Measurements from ENCODE around the gene TIMM23. TPM values are rescaled to one million over a fixed set of nuclear protein-coding genes. Genes with fewer than 3 reads are reported as not detected.
A peak's percentile ranks its signal among the peaks of the same experiment; 100 is the strongest.

Gene TIMM23
- polyA plus RNA-seq, 2 donors, result 56.7 to 62.1 TPM

- no peaks in the 10 kb centered on the region for H3K9me3 ChIP-seq (ENCODE audit: control insufficient read depth in 2 of 2, insufficient read depth in 1 of 2, low read depth in 1 of 2, low read length in 1 of 2)
- H3K27me3 ChIP-seq (ENCODE audit: control insufficient read depth in 1 of 2, insufficient read depth in 2 of 2, low read length in 2 of 2), result no peaks in the 10 kb centered on the region
- peak overlapping the region; percentile 92 to 96 for H3K27ac ChIP-seq (ENCODE audit: low read depth in 2 of 2, low read length in 1 of 2)
- H3K4me3 ChIP-seq (ENCODE audit: low read depth in 1 of 2, low read length in 2 of 2), result peak overlapping the region; percentile 87 to 88
- H3K36me3 ChIP-seq (ENCODE audit: control insufficient read depth in 2 of 2, insufficient read depth in 2 of 2, low read length in 1 of 2), result peaks cover 0 to 1% of the 10 kb centered on the region in 2 donors
- H3K4me1 ChIP-seq (ENCODE audit: control insufficient read depth in 2 of 2, insufficient read depth in 2 of 2, low read length in 1 of 2), result peaks cover 0 to 1% of the 10 kb centered on the region in 2 donors
- 12 to 17% methylated on average over 6 of the region's 6 CpGs for WGBS, 2 donors
These were observed 57.3 kb downstream of the TIMM23 start for GRCh38 chr10:46029461-46030030.

- Histone ChIP-seq H3K9me3 (ENCODE audit: control insufficient read depth in 2 of 2, insufficient read depth in 1 of 2, low read depth in 1 of 2, low read length in 1 of 2) (no peaks in the 10 kb centered on the region), H3K4me3 (ENCODE audit: low read depth in 1 of 2, low read length in 2 of 2) (peak within 1 kb of the TSS; percentile 87 to 88), H3K27me3 (ENCODE audit: control insufficient read depth in 1 of 2, insufficient read depth in 2 of 2, low read length in 2 of 2) (no peaks in the 10 kb centered on the region), H3K4me1 (ENCODE audit: control insufficient read depth in 2 of 2, insufficient read depth in 2 of 2, low read length in 1 of 2) (peaks cover 0 to 1% of the 10 kb centered on the region in 2 donors), H3K27ac (ENCODE audit: low read depth in 2 of 2, low read length in 1 of 2) (peak within 1 kb of the TSS; percentile 92 to 96), H3K36me3 (ENCODE audit: control insufficient read depth in 2 of 2, insufficient read depth in 2 of 2, low read length in 1 of 2) (peaks cover 0 to 1% of the 10 kb centered on the region in 2 donors)
- WGBS, 2 donors, result 0 to 1% methylated on average over 51 to 59 of the region's 59 CpGs
These were observed 58.0 kb downstream of the TIMM23 start, which contains the start of gene NCOA4 for GRCh38 chr10:46030091-46030937. Gene NCOA4 (minus strand): TSS chr10:46030623. CDS start chr10:46016680, 13,943 bp downstream.

GRCh38 chr10:46031648-46032532, 59.6 kb downstream of the TIMM23 start:
- no peaks in the 10 kb centered on the region for H3K27me3 ChIP-seq (ENCODE audit: control insufficient read depth in 1 of 2, insufficient read depth in 2 of 2, low read length in 2 of 2)
- no peak overlapping the region for H3K27ac ChIP-seq (ENCODE audit: low read depth in 2 of 2, low read length in 1 of 2)
- no peaks in the 10 kb centered on the region for H3K9me3 ChIP-seq (ENCODE audit: control insufficient read depth in 2 of 2, insufficient read depth in 1 of 2, low read depth in 1 of 2, low read length in 1 of 2)
- WGBS, 2 donors, result 79 to 80% methylated on average over 6 of the region's 6 CpGs
- no peaks in the 10 kb centered on the region for H3K4me1 ChIP-seq (ENCODE audit: control insufficient read depth in 2 of 2, insufficient read depth in 2 of 2, low read length in 1 of 2)
- H3K36me3 ChIP-seq (ENCODE audit: control insufficient read depth in 2 of 2, insufficient read depth in 2 of 2, low read length in 1 of 2), result peaks cover 0 to 1% of the 10 kb centered on the region in 2 donors
- no peak overlapping the region for H3K4me3 ChIP-seq (ENCODE audit: low read depth in 1 of 2, low read length in 2 of 2)

DNA sequence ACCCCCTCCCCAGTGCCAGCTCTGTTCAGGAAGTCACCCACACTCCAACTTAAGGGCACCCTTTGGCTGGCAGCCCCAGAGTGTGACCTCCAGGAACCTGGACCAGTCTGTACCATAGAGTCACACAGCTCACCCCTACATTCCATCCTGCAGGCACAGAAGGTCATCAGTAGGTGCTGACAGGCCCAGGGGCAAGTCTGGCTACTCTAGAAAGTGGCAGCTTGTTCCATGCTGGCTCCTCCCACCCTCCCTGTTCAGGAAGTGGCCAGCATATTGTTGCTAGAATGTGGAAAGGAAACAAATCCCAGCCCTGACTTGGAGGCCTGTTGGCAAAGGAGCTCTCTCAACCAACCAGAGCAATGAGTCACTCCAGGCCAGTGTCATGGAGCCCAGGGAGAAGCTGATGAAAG, 61.3 kb downstream of the TIMM23 start:
- no peaks in the 10 kb centered on the region for H3K36me3 ChIP-seq (ENCODE audit: control insufficient read depth in 2 of 2, insufficient read depth in 2 of 2, low read length in 1 of 2)
- no peak overlapping the region for H3K27ac ChIP-seq (ENCODE audit: low read depth in 2 of 2, low read length in 1 of 2)
- H3K9me3 ChIP-seq (ENCODE audit: control insufficient read depth in 2 of 2, insufficient read depth in 1 of 2, low read depth in 1 of 2, low read length in 1 of 2), result no peaks in the 10 kb centered on the region
- no peaks in the 10 kb centered on the region for H3K27me3 ChIP-seq (ENCODE audit: control insufficient read depth in 1 of 2, insufficient read depth in 2 of 2, low read length in 2 of 2)
- H3K4me1 ChIP-seq (ENCODE audit: control insufficient read depth in 2 of 2, insufficient read depth in 2 of 2, low read length in 1 of 2), result no peaks in the 10 kb centered on the region
- H3K4me3 ChIP-seq (ENCODE audit: low read depth in 1 of 2, low read length in 2 of 2), result no peak overlapping the region

- WGBS, 2 donors, result 64% methylated on average over 8 of the region's 8 CpGs
- Histone ChIP-seq H3K4me3 (ENCODE audit: low read depth in 1 of 2, low read length in 2 of 2) (no peak overlapping the region), H3K9me3 (ENCODE audit: control insufficient read depth in 2 of 2, insufficient read depth in 1 of 2, low read depth in 1 of 2, low read length in 1 of 2) (no peaks in the 10 kb centered on the region), H3K27me3 (ENCODE audit: control insufficient read depth in 1 of 2, insufficient read depth in 2 of 2, low read length in 2 of 2) (no peaks in the 10 kb centered on the region), H3K4me1 (ENCODE audit: control insufficient read depth in 2 of 2, insufficient read depth in 2 of 2, low read length in 1 of 2) (peaks cover 0 to 3% of the 10 kb centered on the region in 2 donors), H3K27ac (ENCODE audit: low read depth in 2 of 2, low read length in 1 of 2) (no peak overlapping the region), H3K36me3 (ENCODE audit: control insufficient read depth in 2 of 2, insufficient read depth in 2 of 2, low read length in 1 of 2) (no peaks in the 10 kb centered on the region)
These were observed 63.9 kb downstream of the TIMM23 start for GRCh38 chr10:46035923-46036849.

DNA sequence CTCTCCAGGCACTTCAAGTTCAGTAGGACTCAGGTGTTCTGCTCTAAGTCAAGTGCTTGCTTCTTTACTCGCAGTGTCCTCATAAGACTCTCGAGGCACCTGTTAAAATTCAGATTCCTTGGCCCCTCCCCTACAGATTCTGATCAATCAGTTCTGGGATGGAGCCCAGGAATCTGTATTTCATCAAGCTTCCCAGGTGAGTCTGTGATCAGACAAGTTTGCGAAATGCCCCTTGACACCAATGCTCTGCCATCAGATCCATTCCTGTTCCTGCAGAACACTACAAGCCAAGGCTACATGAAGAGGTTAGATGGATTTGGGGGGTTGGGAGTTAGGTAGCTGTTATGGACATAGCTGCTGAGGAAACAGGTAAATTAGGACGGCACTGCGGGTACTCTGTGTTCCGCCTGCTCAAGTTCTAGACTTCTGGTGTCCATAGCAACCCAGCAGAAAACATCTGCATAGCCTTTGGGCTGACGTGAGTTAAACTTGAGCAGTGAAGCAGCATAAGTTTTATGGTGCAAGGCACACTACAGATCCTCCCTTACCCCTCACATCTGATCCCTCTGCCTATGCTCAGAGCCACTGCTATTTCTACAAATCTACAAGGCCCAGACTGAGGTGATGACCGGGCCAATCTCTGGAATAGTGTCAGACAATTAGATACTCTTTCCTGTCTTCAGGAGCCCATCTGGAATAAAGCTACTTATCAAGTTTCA, 65.0 kb downstream of the TIMM23 start:
- no peaks in the 10 kb centered on the region for H3K9me3 ChIP-seq (ENCODE audit: control insufficient read depth in 2 of 2, insufficient read depth in 1 of 2, low read depth in 1 of 2, low read length in 1 of 2)
- H3K4me1 ChIP-seq (ENCODE audit: control insufficient read depth in 2 of 2, insufficient read depth in 2 of 2, low read length in 1 of 2), result peaks cover 0 to 3% of the 10 kb centered on the region in 2 donors
- H3K27ac ChIP-seq (ENCODE audit: low read depth in 2 of 2, low read length in 1 of 2), result no peak overlapping the region
- H3K4me3 ChIP-seq (ENCODE audit: low read depth in 1 of 2, low read length in 2 of 2), result no peak overlapping the region
- 88 to 90% methylated on average over 8 of the region's 8 CpGs for WGBS, 2 donors
- no peaks in the 10 kb centered on the region for H3K27me3 ChIP-seq (ENCODE audit: control insufficient read depth in 1 of 2, insufficient read depth in 2 of 2, low read length in 2 of 2)
- no peaks in the 10 kb centered on the region for H3K36me3 ChIP-seq (ENCODE audit: control insufficient read depth in 2 of 2, insufficient read depth in 2 of 2, low read length in 1 of 2)

GRCh38 chr10:46040004-46040403, 67.7 kb downstream of the TIMM23 start:
- WGBS, 2 donors, result 50 to 60% methylated on average over 3 of the region's 3 CpGs
- Histone ChIP-seq H3K36me3 (ENCODE audit: control insufficient read depth in 2 of 2, insufficient read depth in 2 of 2, low read length in 1 of 2) (no peaks in the 10 kb centered on the region), H3K4me1 (ENCODE audit: control insufficient read depth in 2 of 2, insufficient read depth in 2 of 2, low read length in 1 of 2) (peaks cover 0 to 3% of the 10 kb centered on the region in 2 donors), H3K27ac (ENCODE audit: low read depth in 2 of 2, low read length in 1 of 2) (peak overlapping the region; percentile 45 to 70), H3K9me3 (ENCODE audit: control insufficient read depth in 2 of 2, insufficient read depth in 1 of 2, low read depth in 1 of 2, low read length in 1 of 2) (no peaks in the 10 kb centered on the region), H3K27me3 (ENCODE audit: control insufficient read depth in 1 of 2, insufficient read depth in 2 of 2, low read length in 2 of 2) (no peaks in the 10 kb centered on the region), H3K4me3 (ENCODE audit: low read depth in 1 of 2, low read length in 2 of 2) (no peak overlapping the region)

DNA sequence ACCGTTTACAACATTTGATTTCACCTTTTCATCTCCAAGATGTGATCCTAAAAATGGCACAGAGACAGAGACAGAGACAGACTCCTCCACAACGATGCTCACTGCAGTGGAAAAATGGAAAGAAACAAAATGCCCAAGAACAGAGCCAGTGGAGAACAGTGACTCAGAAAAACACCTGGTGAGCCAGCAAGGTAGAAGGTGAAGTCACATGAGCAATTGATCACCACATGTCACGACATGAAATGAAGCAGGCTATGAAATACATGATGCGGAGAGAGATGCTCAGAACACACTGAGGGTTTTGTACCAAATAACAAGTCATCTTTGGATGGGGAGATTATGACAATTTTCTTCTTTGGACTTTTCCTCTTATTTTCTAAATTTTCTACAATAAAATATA, 70.2 kb downstream of the TIMM23 start:
- Histone ChIP-seq H3K27me3 (ENCODE audit: control insufficient read depth in 1 of 2, insufficient read depth in 2 of 2, low read length in 2 of 2) (no peaks in the 10 kb centered on the region), H3K4me3 (ENCODE audit: low read depth in 1 of 2, low read length in 2 of 2) (no peak overlapping the region), H3K9me3 (ENCODE audit: control insufficient read depth in 2 of 2, insufficient read depth in 1 of 2, low read depth in 1 of 2, low read length in 1 of 2) (no peaks in the 10 kb centered on the region), H3K27ac (ENCODE audit: low read depth in 2 of 2, low read length in 1 of 2) (no peak overlapping the region), H3K4me1 (ENCODE audit: control insufficient read depth in 2 of 2, insufficient read depth in 2 of 2, low read length in 1 of 2) (peaks cover 0 to 3% of the 10 kb centered on the region in 2 donors), H3K36me3 (ENCODE audit: control insufficient read depth in 2 of 2, insufficient read depth in 2 of 2, low read length in 1 of 2) (no peaks in the 10 kb centered on the region)
- WGBS, 2 donors, result 44 to 48% methylated on average over 4 of the region's 4 CpGs
